Measurements from ENCODE around the gene MAPKBP1. TPM values are rescaled to one million over a fixed set of nuclear protein-coding genes. Genes with fewer than 3 reads are reported as not detected.
A peak's percentile ranks its signal among the peaks of the same experiment; 100 is the strongest.

MAPKBP1 gene
- total RNA-seq, 1 donor = 36.7 TPM

- TF ChIP-seq, protein P1, sequence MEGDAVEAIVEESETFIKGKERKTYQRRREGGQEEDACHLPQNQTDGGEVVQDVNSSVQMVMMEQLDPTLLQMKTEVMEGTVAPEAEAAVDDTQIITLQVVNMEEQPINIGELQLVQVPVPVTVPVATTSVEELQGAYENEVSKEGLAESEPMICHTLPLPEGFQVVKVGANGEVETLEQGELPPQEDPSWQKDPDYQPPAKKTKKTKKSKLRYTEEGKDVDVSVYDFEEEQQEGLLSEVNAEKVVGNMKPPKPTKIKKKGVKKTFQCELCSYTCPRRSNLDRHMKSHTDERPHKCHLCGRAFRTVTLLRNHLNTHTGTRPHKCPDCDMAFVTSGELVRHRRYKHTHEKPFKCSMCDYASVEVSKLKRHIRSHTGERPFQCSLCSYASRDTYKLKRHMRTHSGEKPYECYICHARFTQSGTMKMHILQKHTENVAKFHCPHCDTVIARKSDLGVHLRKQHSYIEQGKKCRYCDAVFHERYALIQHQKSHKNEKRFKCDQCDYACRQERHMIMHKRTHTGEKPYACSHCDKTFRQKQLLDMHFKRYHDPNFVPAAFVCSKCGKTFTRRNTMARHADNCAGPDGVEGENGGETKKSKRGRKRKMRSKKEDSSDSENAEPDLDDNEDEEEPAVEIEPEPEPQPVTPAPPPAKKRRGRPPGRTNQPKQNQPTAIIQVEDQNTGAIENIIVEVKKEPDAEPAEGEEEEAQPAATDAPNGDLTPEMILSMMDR (IDR thresholded peaks at IDR 0.05; ENCODE audit: insufficient read depth, low read depth, low read length) = no peak
- DNase-seq (ENCODE audit: low read depth) = no peak
- no peak overlapping the region for H3K4me3 ChIP-seq (ENCODE audit: low read depth, low read length)
Observed at GRCh38 chr15:41798607-41799487, 24.6 kb downstream of the MAPKBP1 start.

- no peak overlapping the region for H3K4me3 ChIP-seq (ENCODE audit: low read depth, low read length)
- TF ChIP-seq, protein P1 (IDR thresholded peaks at IDR 0.05; ENCODE audit: insufficient read depth, low read depth, low read length) = no peak
- no peak for DNase-seq (ENCODE audit: low read depth)
Observed at GRCh38 chr15:41799488-41799805, 25.2 kb downstream of the MAPKBP1 start.

DNA sequence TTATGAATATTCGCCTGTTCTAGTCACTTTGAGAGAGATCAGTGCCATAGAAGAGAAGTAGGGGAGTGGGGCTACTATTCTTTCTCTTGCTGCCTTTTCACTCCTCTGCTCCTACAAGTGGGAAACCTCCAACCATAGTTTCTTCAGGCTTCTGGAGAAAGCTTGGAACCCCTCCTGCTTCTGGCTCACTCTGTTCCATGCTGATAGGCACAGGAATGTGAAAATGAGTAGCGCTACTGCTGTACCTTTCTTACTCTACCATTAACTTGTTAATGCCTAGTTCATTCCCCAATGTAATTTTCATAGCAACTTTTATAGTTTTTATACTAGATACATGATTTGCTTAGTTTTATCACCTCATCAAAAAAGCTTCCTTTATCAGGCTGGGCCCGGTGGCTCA is 26.9 kb downstream of the MAPKBP1 start:
- H3K4me3 ChIP-seq (ENCODE audit: low read depth, low read length) = no peak overlapping the region
- TF ChIP-seq, protein P1 (IDR thresholded peaks at IDR 0.05; ENCODE audit: insufficient read depth, low read depth, low read length) = no peak
- no peak for DNase-seq (ENCODE audit: low read depth)

DNA sequence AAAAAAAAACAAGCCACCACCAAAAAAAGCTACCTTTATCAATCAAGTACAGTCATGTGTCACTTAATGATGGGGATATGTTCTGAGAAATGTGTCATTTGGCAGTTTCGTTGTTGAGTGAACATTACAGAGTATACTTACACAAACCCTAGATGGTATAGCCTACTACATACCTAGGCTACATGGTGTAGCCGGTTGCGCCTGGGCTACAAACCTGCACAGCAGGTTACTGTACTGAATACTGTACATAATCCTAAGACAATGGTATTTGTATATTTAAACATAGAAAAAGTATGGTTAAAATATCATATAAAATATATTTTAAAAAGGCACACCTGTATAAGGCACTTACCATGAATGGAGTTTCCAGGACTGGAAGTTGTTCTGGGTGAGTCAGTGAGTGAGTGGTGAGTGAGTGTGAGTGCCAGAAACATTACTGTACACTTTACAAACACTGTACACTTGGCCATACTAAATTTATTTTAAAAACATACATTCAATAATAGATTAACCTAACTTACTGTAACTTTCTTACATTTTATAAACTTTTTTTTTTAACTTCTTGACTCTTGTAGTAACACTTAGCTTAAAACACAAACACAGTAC is 27.7 kb downstream of the MAPKBP1 start:
- DNase-seq (ENCODE audit: low read depth) = no peak
- TF ChIP-seq, protein P1 (IDR thresholded peaks at IDR 0.05; ENCODE audit: insufficient read depth, low read depth, low read length) = no peak
- H3K4me3 ChIP-seq (ENCODE audit: low read depth, low read length) = no peak overlapping the region

GRCh38 chr15:41804361-41804760 is 30.1 kb downstream of the MAPKBP1 start:
- TF ChIP-seq, protein P1 (IDR thresholded peaks at IDR 0.05; ENCODE audit: insufficient read depth, low read depth, low read length) = no peak
- H3K4me3 ChIP-seq (ENCODE audit: low read depth, low read length) = no peak overlapping the region
- DNase-seq (ENCODE audit: low read depth) = peak; percentile 64

DNA sequence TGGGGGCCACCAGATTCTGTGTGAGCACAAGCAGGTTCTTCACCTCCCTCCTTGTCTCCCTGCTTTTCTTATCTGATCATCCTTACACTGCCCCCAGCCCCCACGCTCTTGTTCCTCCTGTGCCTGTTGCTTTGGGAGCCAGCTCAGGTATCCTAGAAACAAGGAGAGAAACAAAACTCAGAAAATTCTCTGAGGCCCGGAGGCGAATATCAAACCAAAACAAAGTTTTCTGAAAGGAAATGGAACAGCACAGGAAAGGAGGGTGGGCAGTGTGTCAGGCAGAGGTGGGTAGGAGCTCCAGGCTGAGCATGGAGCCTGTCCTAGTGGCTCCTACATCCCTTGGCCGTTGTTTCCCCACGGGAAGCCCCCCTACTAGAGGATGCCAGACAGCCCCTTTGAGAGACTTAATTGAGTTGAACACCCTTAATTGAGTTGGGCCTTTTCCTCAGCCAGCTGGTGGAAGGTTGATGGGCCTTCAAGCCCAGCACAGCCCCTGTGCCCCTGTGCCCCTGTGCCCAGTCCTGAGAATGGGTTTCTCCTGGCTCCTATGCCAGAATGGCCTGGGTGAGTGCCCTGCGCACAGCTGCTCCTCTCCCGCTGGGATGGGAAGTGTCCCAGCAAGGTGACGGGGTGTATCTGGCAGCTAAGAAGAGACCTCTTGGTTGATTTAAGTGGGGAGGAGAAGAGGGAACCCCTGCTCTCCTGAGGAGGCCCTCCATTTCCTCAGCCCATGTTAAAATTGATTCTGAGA is 30.8 kb downstream of the MAPKBP1 start:
- DNase-seq (ENCODE audit: low read depth) = peak; percentile 49
- no peak overlapping the region for H3K4me3 ChIP-seq (ENCODE audit: low read depth, low read length)
- TF ChIP-seq, protein P1 (IDR thresholded peaks at IDR 0.05; ENCODE audit: insufficient read depth, low read depth, low read length) = no peak
